ENCODE data around the gene PUS1. TPM values are rescaled to one million over a fixed set of nuclear protein-coding genes. Genes with fewer than 3 reads are reported as not detected.
"Not testable (repeated sequence)": the region's sequence is repeated elsewhere in the genome, so short reads cannot be mapped to it uniquely, and the experiment has no call there.

PUS1 gene
- total RNA-seq, 2 donors from 2014 or later: 37.3 to 56.7 TPM

DNA sequence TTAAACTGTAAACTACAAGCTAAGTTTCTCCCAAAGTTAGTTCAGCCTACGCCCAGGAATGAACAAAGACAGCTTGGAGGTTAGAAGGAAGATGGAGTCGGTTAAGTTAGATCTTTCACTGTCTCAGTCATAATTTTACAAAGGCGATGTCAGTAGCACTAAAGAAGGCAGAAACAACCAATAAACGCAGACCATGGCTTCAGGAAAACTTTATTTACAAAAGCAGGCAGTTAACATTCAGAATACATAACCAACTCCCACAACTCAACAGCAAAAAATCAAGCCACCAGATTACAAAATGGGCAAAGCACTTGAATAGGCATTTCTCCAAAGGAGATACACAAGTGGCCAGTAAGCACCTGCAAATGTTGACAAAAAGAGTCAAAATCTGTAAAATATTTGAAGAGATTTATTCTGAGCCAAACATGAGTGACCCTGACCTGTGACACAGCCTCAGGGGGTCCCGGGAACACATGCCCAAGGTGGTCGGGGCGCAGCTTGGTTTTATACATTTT lies 43.5 kb upstream of the PUS1 start:
- peaks cover 7% of the 10 kb centered on the region for H3K9me3 ChIP-seq (ENCODE audit: control insufficient read depth, low read length)
- no peak overlapping the region for H3K27ac Mint-ChIP-seq
- no peaks in the 10 kb centered on the region for H3K4me1 ChIP-seq (ENCODE audit: control insufficient read depth, insufficient read depth, low read length)
- H3K27ac ChIP-seq (ENCODE audit: low read depth, low read length): no peak overlapping the region
- peaks cover 21% of the 10 kb centered on the region for H3K4me1 Mint-ChIP-seq
- peaks cover 3% of the 10 kb centered on the region for H3K27me3 Mint-ChIP-seq (ENCODE audit: insufficient read depth)
- TF ChIP-seq, protein P1, sequence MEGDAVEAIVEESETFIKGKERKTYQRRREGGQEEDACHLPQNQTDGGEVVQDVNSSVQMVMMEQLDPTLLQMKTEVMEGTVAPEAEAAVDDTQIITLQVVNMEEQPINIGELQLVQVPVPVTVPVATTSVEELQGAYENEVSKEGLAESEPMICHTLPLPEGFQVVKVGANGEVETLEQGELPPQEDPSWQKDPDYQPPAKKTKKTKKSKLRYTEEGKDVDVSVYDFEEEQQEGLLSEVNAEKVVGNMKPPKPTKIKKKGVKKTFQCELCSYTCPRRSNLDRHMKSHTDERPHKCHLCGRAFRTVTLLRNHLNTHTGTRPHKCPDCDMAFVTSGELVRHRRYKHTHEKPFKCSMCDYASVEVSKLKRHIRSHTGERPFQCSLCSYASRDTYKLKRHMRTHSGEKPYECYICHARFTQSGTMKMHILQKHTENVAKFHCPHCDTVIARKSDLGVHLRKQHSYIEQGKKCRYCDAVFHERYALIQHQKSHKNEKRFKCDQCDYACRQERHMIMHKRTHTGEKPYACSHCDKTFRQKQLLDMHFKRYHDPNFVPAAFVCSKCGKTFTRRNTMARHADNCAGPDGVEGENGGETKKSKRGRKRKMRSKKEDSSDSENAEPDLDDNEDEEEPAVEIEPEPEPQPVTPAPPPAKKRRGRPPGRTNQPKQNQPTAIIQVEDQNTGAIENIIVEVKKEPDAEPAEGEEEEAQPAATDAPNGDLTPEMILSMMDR (conservative IDR thresholded peaks at IDR 0.05): no peak
- WGBS, 2 experiments (ENCODE audit: insufficient coverage in 1 of 2, insufficient read length in 1 of 2): 88 to 96% methylated on average over 4 of the region's 7 CpGs
- no peak overlapping the region for H3K4me3 Mint-ChIP-seq
- no peaks in the 10 kb centered on the region for H3K27me3 ChIP-seq (ENCODE audit: control insufficient read depth, insufficient read depth, low read length, poor library complexity, severe bottlenecking)
- H3K36me3 Mint-ChIP-seq (ENCODE audit: low read depth): peaks cover 5% of the 10 kb centered on the region
- no peaks in the 10 kb centered on the region for H3K36me3 ChIP-seq (ENCODE audit: control insufficient read depth, insufficient read depth, low read length)
- no peak overlapping the region for H3K9ac ChIP-seq (ENCODE audit: extremely low read depth, low read length, poor library complexity, severe bottlenecking)
- DNase-seq: no peak
- H3K4me3 ChIP-seq (ENCODE audit: low read length): no peak overlapping the region
- H3K9me3 Mint-ChIP-seq: peaks cover 23% of the 10 kb centered on the region

DNA sequence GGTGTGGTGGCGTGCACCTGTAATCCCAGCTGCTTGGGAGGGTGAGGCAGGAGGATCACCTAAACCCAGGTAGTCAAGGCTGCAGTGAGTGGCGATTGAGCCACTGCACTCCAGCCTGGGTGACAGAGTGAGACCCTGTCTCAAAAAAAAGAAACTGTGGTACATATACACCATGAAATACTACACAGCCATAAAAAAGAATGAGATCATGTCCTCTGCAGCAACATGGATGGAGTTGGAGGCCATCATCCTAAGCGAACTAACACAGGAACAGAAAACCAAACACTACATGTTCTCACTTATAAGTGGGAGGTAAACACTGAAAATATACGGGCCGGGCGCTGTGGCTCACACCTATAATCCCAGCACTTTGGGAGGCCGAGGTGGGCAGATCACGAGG lies 37.4 kb upstream of the PUS1 start:
- not testable (repeated sequence) for H3K9me3 Mint-ChIP-seq; H3K27ac ChIP-seq (ENCODE audit: low read depth, low read length); H3K27me3 Mint-ChIP-seq (ENCODE audit: insufficient read depth); H3K4me3 Mint-ChIP-seq; H3K27ac Mint-ChIP-seq; DNase-seq; H3K36me3 ChIP-seq (ENCODE audit: control insufficient read depth, insufficient read depth, low read length); H3K27me3 ChIP-seq (ENCODE audit: control insufficient read depth, insufficient read depth, low read length, poor library complexity, severe bottlenecking); H3K4me1 ChIP-seq (ENCODE audit: control insufficient read depth, insufficient read depth, low read length); H3K9me3 ChIP-seq (ENCODE audit: control insufficient read depth, low read length); H3K9ac ChIP-seq (ENCODE audit: extremely low read depth, low read length, poor library complexity, severe bottlenecking); H3K36me3 Mint-ChIP-seq (ENCODE audit: low read depth); H3K4me3 ChIP-seq (ENCODE audit: low read length)
- peaks cover 20% of the 10 kb centered on the region for H3K4me1 Mint-ChIP-seq
- 0 to 55% methylated on average over 1 to 3 of the region's 8 CpGs for WGBS, 2 experiments (ENCODE audit: insufficient coverage in 1 of 2, insufficient read length in 1 of 2)

DNA sequence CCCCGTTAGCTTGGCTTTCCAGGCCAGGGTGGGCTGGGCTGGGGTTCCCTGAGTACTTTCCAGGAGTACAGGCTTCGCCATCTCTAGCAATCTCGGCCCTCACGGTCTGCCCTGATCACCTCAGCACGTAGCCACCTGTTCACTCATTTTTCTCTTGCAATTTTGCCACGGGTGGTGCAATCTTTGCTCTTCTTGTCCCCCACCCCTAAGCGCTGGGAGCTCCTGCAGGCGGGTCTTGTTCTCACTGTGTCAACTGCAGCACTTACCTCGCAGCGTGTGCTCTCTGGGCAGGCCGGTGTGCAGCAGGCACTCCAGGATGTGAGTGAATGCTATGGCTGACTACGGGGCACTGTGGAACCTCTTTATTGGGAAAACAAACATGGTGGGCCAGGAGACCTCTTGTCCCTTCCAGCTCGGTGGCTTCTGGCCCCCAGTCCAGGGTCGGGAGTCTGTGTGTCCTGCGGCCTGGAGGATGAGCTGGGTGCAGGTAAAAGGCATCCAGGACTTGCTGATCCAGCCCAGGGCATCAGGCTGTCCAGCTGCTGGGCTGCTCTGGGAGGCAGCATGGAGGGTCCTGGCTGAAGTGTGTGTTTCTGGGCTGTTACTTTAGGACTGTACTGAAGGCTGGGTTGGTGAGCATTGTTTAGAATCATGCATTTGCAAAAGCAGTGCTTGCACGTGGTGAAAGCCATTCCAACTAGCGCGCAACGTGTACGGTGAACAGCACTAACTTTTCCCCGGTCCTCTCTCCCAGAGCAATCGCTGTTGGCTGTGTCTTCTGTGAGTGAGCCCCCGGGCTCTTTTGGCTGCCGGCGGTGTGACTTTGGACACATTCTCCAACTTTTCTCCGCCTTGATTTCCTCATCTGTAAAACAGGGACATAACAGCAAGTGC lies 36.1 kb upstream of the PUS1 start:
- no peak overlapping the region for H3K27ac Mint-ChIP-seq
- Histone ChIP-seq H3K27me3 (ENCODE audit: control insufficient read depth, insufficient read depth, low read length, poor library complexity, severe bottlenecking) (no peaks in the 10 kb centered on the region), H3K9ac (ENCODE audit: extremely low read depth, low read length, poor library complexity, severe bottlenecking) (no peak overlapping the region), H3K27ac (ENCODE audit: low read depth, low read length) (no peak overlapping the region), H3K36me3 (ENCODE audit: control insufficient read depth, insufficient read depth, low read length) (peaks cover 14% of the 10 kb centered on the region), H3K4me1 (ENCODE audit: control insufficient read depth, insufficient read depth, low read length) (no peaks in the 10 kb centered on the region), H3K9me3 (ENCODE audit: control insufficient read depth, low read length) (no peaks in the 10 kb centered on the region), H3K4me3 (ENCODE audit: low read length) (no peak overlapping the region)
- peaks cover 22% of the 10 kb centered on the region for H3K4me1 Mint-ChIP-seq
- peak; percentile 67 for DNase-seq
- WGBS, 2 experiments (ENCODE audit: insufficient coverage in 1 of 2, insufficient read length in 1 of 2): 86 to 90% methylated on average over 25 to 26 of the region's 26 CpGs
- H3K9me3 Mint-ChIP-seq: peaks cover 2% of the 10 kb centered on the region
- peaks cover 3% of the 10 kb centered on the region for H3K27me3 Mint-ChIP-seq (ENCODE audit: insufficient read depth)
- H3K4me3 Mint-ChIP-seq: peak overlapping the region; percentile 79
- TF ChIP-seq, protein P1 (conservative IDR thresholded peaks at IDR 0.05): no peak
- H3K36me3 Mint-ChIP-seq (ENCODE audit: low read depth): peaks cover 10% of the 10 kb centered on the region
